ENCODE data around the gene MMRN1. TPM values are rescaled to one million over a fixed set of nuclear protein-coding genes. Genes with fewer than 3 reads are reported as not detected.

The MMRN1 gene
- 27.6 TPM for total RNA-seq

GRCh38 chr4:89894649-89895550, at the start of gene MMRN1:
Gene MMRN1 (plus strand): TSS chr4:89894854. CDS start chr4:89894972, 118 bp downstream.
- no peak for DNase-seq

GRCh38 chr4:89847571-89848325, 46.9 kb upstream of the MMRN1 start:
- no peak for DNase-seq

- DNase-seq, result no peak
Observed at GRCh38 chr4:89855236-89855635, 39.4 kb upstream of the MMRN1 start.

- DNase-seq, result no peak
Observed at GRCh38 chr4:89860971-89861370, 33.7 kb upstream of the MMRN1 start.

- DNase-seq, result no peak
Observed at GRCh38 chr4:89863533-89863932, 31.1 kb upstream of the MMRN1 start.

- DNase-seq, result no peak
Observed at GRCh38 chr4:89868276-89868675, 26.4 kb upstream of the MMRN1 start.

GRCh38 chr4:89868999-89869589, 25.6 kb upstream of the MMRN1 start:
- peak; percentile 6 for DNase-seq

GRCh38 chr4:89871211-89871610, 23.4 kb upstream of the MMRN1 start:
- DNase-seq, result no peak

- no peak for DNase-seq
Observed at GRCh38 chr4:89876548-89876947, 18.1 kb upstream of the MMRN1 start.

GRCh38 chr4:89878611-89879010, 16.0 kb upstream of the MMRN1 start:
- DNase-seq, result no peak

- DNase-seq, result no peak
Observed at GRCh38 chr4:89879215-89879614, 15.4 kb upstream of the MMRN1 start.

GRCh38 chr4:89889289-89889688, 5.4 kb upstream of the MMRN1 start:
- peak; percentile 5 for DNase-seq

- DNase-seq, result no peak
Observed at GRCh38 chr4:89897867-89898266, 3.2 kb downstream of the MMRN1 start.

GRCh38 chr4:89898304-89898716, 3.7 kb downstream of the MMRN1 start:
- DNase-seq, result no peak

GRCh38 chr4:89899152-89899551, 4.5 kb downstream of the MMRN1 start:
- DNase-seq, result no peak

- no peak for DNase-seq
Observed at GRCh38 chr4:89899854-89900253, 5.2 kb downstream of the MMRN1 start.

- DNase-seq, result peak; percentile 78
Observed at GRCh38 chr4:89901808-89902431, 7.3 kb downstream of the MMRN1 start.

GRCh38 chr4:89904524-89904923, 9.9 kb downstream of the MMRN1 start:
- DNase-seq, result no peak

- no peak for DNase-seq
Observed at GRCh38 chr4:89906316-89906715, 11.7 kb downstream of the MMRN1 start.

- DNase-seq, result no peak
Observed at GRCh38 chr4:89906777-89907521, 12.3 kb downstream of the MMRN1 start.

- no peak for DNase-seq
Observed at GRCh38 chr4:89909889-89910288, 15.2 kb downstream of the MMRN1 start.

- DNase-seq, result no peak
Observed at GRCh38 chr4:89913623-89914022, 19.0 kb downstream of the MMRN1 start.
